Body of pancreas (tissue), 4 donors: ENCODE results near the gene CBFA2T3.

Experiments
- POLR2A ChIP-seq, 3 donors: fragments of 450-650 bp; IDR thresholded peaks; one replicate each; pipeline ENCODE4 v1.6.1; 2016; ENCODE audit warnings: antibody characterized with exemption in 3 of 3, mild to moderate bottlenecking in 2 of 3
- TF ChIP-seq, protein P1 (sequence below), 7 experiments: fragments of 450-650 bp in 4 of 7; fragments of 200-600 bp in 3 of 7; sonication (generic) in 3 of 7; IDR thresholded peaks; one replicate each; pipeline ENCODE4 v1.5.1; 2016 to 2019; ENCODE audit warnings: antibody characterized with exemption in 7 of 7

DNA sequence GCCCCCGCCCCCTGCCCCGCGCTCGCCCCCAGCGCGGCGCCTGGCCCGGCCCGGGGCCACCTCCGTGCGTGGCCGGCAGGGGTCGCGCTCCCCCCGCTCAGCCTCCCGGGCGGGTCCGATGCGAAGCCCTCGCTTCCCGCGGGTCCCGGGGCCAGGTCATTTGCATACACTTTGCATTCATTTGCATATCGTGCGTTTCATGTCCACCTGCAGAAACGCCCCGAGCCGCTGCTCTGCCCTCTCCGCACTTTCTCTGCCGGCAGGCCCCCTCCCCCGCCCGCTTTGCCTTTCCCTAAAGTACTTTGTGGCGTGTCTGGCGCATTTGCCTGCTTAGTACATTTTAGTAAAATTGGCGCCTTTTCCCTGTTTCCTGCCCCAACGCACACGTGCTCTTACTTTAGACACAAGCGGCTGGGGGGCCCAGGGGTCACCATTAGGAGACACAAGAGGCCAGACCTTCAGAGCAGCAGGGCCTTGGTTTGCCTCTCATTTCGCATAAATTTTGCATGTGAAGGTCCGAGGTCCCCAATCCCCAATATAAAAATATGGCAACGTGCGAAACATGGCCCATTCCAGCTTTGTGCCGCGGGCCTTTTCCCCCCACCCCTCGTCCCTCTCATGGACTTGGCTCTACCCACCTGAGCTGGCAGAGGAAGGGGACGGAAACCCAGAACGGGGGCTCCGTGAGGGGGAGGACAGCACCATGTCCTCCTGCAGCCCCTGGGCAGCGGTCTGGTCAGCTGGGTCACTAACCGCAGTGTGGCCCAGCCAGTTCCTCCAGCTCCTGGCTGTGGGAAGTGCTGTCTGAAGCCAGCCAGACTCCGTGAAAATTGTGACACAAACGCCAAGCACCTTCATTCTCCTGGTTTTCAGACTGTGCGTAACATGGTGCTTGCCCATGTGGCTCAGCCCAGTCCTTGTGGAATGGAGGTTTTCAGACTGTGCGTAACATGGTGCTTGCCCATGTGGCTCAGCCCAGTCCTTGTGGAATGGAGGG, 34.8 kb downstream of the CBFA2T3 start:
- TF ChIP-seq, protein P1, sequence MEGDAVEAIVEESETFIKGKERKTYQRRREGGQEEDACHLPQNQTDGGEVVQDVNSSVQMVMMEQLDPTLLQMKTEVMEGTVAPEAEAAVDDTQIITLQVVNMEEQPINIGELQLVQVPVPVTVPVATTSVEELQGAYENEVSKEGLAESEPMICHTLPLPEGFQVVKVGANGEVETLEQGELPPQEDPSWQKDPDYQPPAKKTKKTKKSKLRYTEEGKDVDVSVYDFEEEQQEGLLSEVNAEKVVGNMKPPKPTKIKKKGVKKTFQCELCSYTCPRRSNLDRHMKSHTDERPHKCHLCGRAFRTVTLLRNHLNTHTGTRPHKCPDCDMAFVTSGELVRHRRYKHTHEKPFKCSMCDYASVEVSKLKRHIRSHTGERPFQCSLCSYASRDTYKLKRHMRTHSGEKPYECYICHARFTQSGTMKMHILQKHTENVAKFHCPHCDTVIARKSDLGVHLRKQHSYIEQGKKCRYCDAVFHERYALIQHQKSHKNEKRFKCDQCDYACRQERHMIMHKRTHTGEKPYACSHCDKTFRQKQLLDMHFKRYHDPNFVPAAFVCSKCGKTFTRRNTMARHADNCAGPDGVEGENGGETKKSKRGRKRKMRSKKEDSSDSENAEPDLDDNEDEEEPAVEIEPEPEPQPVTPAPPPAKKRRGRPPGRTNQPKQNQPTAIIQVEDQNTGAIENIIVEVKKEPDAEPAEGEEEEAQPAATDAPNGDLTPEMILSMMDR (IDR thresholded peaks at IDR 0.05) = peak; percentile 38 to 84 (median 62)
- TF ChIP-seq POLR2A (IDR thresholded peaks at IDR 0.05) = no peak
